Activated CD8-positive, alpha-beta memory T cell treated with anti-CD3 and anti-CD28 coated beads, Interleukin-2, amount 10 ng/mL, durations not matched to agents 7 days and 5 days (primary cell): ENCODE data around the gene TAS2R13. TPM values are rescaled to one million over a fixed set of nuclear protein-coding genes. Genes with fewer than 3 reads are reported as not detected.

ENCODE experiments used
- ATAC-seq: fragments of 150-1000 bp; cut with Tn5 transposase; one replicate; pipeline ENCODE4 v1.10.0; 2021; ENCODE audit warnings: moderate library complexity
- CTCF ChIA-PET: fragments of 350-600 bp; sonication (Branson Sonifier 250); formaldehyde crosslinking; loops from one replicate; lab custom pipeline; 2021; ENCODE audit warnings: antibody characterized with exemption; lab: Charles Lee
- DNase-seq: peaks from one replicate; pipeline ENCODE4 v3.0.0-alpha.2; 2020
- H3K27ac Mint-ChIP-seq: one replicate; pipeline ENCODE4 v1.8.0; 2021; ENCODE audit warnings: mild to moderate bottlenecking, mixed read lengths
- H3K27me3 Mint-ChIP-seq: one replicate; pipeline ENCODE4 v1.8.0; 2021; ENCODE audit warnings: mixed read lengths
- H3K36me3 Mint-ChIP-seq: one replicate; pipeline ENCODE4 v1.8.0; 2021; ENCODE audit warnings: mild to moderate bottlenecking, mixed read lengths
- H3K4me1 Mint-ChIP-seq: one replicate; pipeline ENCODE4 v1.8.0; 2021; ENCODE audit warnings: mixed read lengths
- H3K4me3 Mint-ChIP-seq: one replicate; pipeline ENCODE4 v1.8.0; 2021; ENCODE audit warnings: mild to moderate bottlenecking, moderate library complexity, mixed read lengths
- H3K9me3 Mint-ChIP-seq: one replicate; pipeline ENCODE4 v1.8.0; 2022; ENCODE audit warnings: low read depth, mixed read lengths
- total RNA-seq, 2 experiments: library from RNA; stranded (reverse); gene quantifications; one replicate each; pipeline ENCODE4 v1.2.3, GENCODE V29; 2021

The TAS2R13 gene
- total RNA-seq: 1 to 10 TPM in 1 of 2 experiments, under 1 TPM in 1; 0.45 to 1.3 TPM

GRCh38 chr12:10909462-10909861, at the start of gene TAS2R13:
Gene TAS2R13 (minus strand): TSS chr12:10909562. CDS start chr12:10909298, 264 bp downstream.
- Mint-ChIP-seq H3K9me3 (peaks cover 5% of the 10 kb centered on the region), H3K27ac (no peak within 1 kb of the TSS), H3K4me3 (no peak within 1 kb of the TSS), H3K4me1 (no peaks in the 10 kb centered on the region), H3K36me3 (peaks cover 8% of the 10 kb centered on the region), H3K27me3 (no peaks in the 10 kb centered on the region)
- no peak for ATAC-seq
- CTCF ChIA-PET: no interaction called here
- DNase-seq: no peak

- CTCF ChIA-PET: no interaction called here
- H3K4me1 Mint-ChIP-seq: peaks cover 38% of the 10 kb centered on the region
Measured at GRCh38 chr12:10957741-10958140, 48.4 kb upstream of the TAS2R13 start.

GRCh38 chr12:10956085-10956484, 46.7 kb upstream of the TAS2R13 start:
- Mint-ChIP-seq H3K36me3 (peaks cover 34% of the 10 kb centered on the region), H3K27ac (no peak overlapping the region), H3K9me3 (peaks cover 6% of the 10 kb centered on the region), H3K4me3 (no peak overlapping the region), H3K27me3 (no peaks in the 10 kb centered on the region), H3K4me1 (peaks cover 38% of the 10 kb centered on the region)
- no peak for ATAC-seq
- no peak for DNase-seq
- CTCF ChIA-PET: no interaction called here

More at GRCh38 chr12:10957741-10958140, 48.4 kb upstream of the TAS2R13 start:
- Mint-ChIP-seq H3K9me3 (peaks cover 5% of the 10 kb centered on the region), H3K4me3 (no peak overlapping the region), H3K27ac (no peak overlapping the region), H3K27me3 (no peaks in the 10 kb centered on the region), H3K36me3 (peaks cover 32% of the 10 kb centered on the region)
- no peak for DNase-seq
- no peak for ATAC-seq

GRCh38 chr12:10952645-10953044, 43.3 kb upstream of the TAS2R13 start:
- Mint-ChIP-seq H3K9me3 (peaks cover 17% of the 10 kb centered on the region), H3K27me3 (no peaks in the 10 kb centered on the region), H3K4me1 (peaks cover 25% of the 10 kb centered on the region), H3K4me3 (no peak overlapping the region), H3K27ac (no peak overlapping the region), H3K36me3 (peaks cover 47% of the 10 kb centered on the region)
- DNase-seq (no peak), ATAC-seq (no peak)
- CTCF ChIA-PET: no interaction called here

- Mint-ChIP-seq H3K36me3 (peaks cover 9% of the 10 kb centered on the region), H3K27me3 (no peaks in the 10 kb centered on the region), H3K9me3 (peaks cover 15% of the 10 kb centered on the region), H3K27ac (no peak overlapping the region), H3K4me3 (no peak overlapping the region), H3K4me1 (peaks cover 5% of the 10 kb centered on the region)
- DNase-seq (no peak), ATAC-seq (no peak)
- CTCF ChIA-PET: no interaction called here
Measured at GRCh38 chr12:10943167-10943566, 33.8 kb upstream of the TAS2R13 start.

- H3K4me1 Mint-ChIP-seq: peaks cover 5% of the 10 kb centered on the region
- peaks cover 5% of the 10 kb centered on the region for H3K36me3 Mint-ChIP-seq
- no peak overlapping the region for H3K4me3 Mint-ChIP-seq
- no peak overlapping the region for H3K27ac Mint-ChIP-seq
- no peaks in the 10 kb centered on the region for H3K27me3 Mint-ChIP-seq
- CTCF ChIA-PET: interaction anchor here (0.8 kb wide), 1 partner anchor 222 kb away, joined by 3 read pairs; no protein-coding TSS in a partner anchor
- ATAC-seq (peak; percentile 39), DNase-seq (no peak)
- H3K9me3 Mint-ChIP-seq: peaks cover 10% of the 10 kb centered on the region
Measured at GRCh38 chr12:10941916-10942607, 32.7 kb upstream of the TAS2R13 start.

- H3K27me3 Mint-ChIP-seq: no peaks in the 10 kb centered on the region
- no peak overlapping the region for H3K27ac Mint-ChIP-seq
- H3K9me3 Mint-ChIP-seq: peaks cover 3% of the 10 kb centered on the region
- no peak for ATAC-seq
- H3K36me3 Mint-ChIP-seq: peaks cover 2% of the 10 kb centered on the region
- CTCF ChIA-PET: no interaction called here
- H3K4me3 Mint-ChIP-seq: no peak overlapping the region
- H3K4me1 Mint-ChIP-seq: peaks cover 5% of the 10 kb centered on the region
- no peak for DNase-seq
Measured at GRCh38 chr12:10941369-10941768, 32.0 kb upstream of the TAS2R13 start.

- ATAC-seq: no peak
- Mint-ChIP-seq H3K9me3 (no peaks in the 10 kb centered on the region), H3K27ac (no peak overlapping the region), H3K4me3 (no peak overlapping the region), H3K4me1 (peaks cover 5% of the 10 kb centered on the region), H3K36me3 (no peaks in the 10 kb centered on the region), H3K27me3 (no peaks in the 10 kb centered on the region)
- CTCF ChIA-PET: interaction anchor here (0.9 kb wide), 1 partner anchor 8 kb away, joined by 3 read pairs; no protein-coding TSS in a partner anchor
- DNase-seq: no peak
Measured at GRCh38 chr12:10940389-10940788, 31.0 kb upstream of the TAS2R13 start.

- no peak within 1 kb of the TSS for H3K4me3 Mint-ChIP-seq
- no peaks in the 10 kb centered on the region for H3K27me3 Mint-ChIP-seq
- H3K36me3 Mint-ChIP-seq: no peaks in the 10 kb centered on the region
- DNase-seq (no peak), ATAC-seq (no peak)
- no peaks in the 10 kb centered on the region for H3K9me3 Mint-ChIP-seq
- CTCF ChIA-PET: no interaction called here
- H3K4me1 Mint-ChIP-seq: peaks cover 5% of the 10 kb centered on the region
- H3K27ac Mint-ChIP-seq: no peak within 1 kb of the TSS
Measured at GRCh38 chr12:10939163-10939562, 29.8 kb upstream of the TAS2R13 start, which contains the start of gene TAS2R14. Gene TAS2R14 (minus strand): TSS chr12:10939263. CDS start chr12:10939207, 56 bp downstream.

- H3K4me3 Mint-ChIP-seq: no peak overlapping the region
- no peaks in the 10 kb centered on the region for H3K9me3 Mint-ChIP-seq
Measured at GRCh38 chr12:10936506-10936905, 27.1 kb upstream of the TAS2R13 start.

GRCh38 chr12:10928746-10929286, 19.5 kb upstream of the TAS2R13 start, which contains the start of gene PRH2:
Gene PRH2 (plus strand): TSS chr12:10929236. CDS start chr12:10929274, 38 bp downstream.
- no peaks in the 10 kb centered on the region for H3K27me3 Mint-ChIP-seq
- no peaks in the 10 kb centered on the region for H3K36me3 Mint-ChIP-seq
- no peaks in the 10 kb centered on the region for H3K4me1 Mint-ChIP-seq
- H3K4me3 Mint-ChIP-seq: no peak within 1 kb of the TSS
- H3K27ac Mint-ChIP-seq: no peak within 1 kb of the TSS
- CTCF ChIA-PET: no interaction called here
- ATAC-seq (no peak), DNase-seq (no peak)
- no peaks in the 10 kb centered on the region for H3K9me3 Mint-ChIP-seq

More at GRCh38 chr12:10936506-10936905, 27.1 kb upstream of the TAS2R13 start:
- DNase-seq: no peak
- CTCF ChIA-PET: no interaction called here
- no peaks in the 10 kb centered on the region for H3K4me1 Mint-ChIP-seq
- H3K27ac Mint-ChIP-seq: no peak overlapping the region
- H3K27me3 Mint-ChIP-seq: no peaks in the 10 kb centered on the region
- H3K36me3 Mint-ChIP-seq: no peaks in the 10 kb centered on the region
- ATAC-seq: no peak

- Mint-ChIP-seq H3K4me1 (no peaks in the 10 kb centered on the region), H3K4me3 (no peak overlapping the region), H3K36me3 (no peaks in the 10 kb centered on the region), H3K9me3 (no peaks in the 10 kb centered on the region), H3K27ac (no peak overlapping the region), H3K27me3 (no peaks in the 10 kb centered on the region)
- ATAC-seq: no peak
- CTCF ChIA-PET: no interaction called here
- DNase-seq: no peak
Measured at GRCh38 chr12:10926269-10926668, 16.9 kb upstream of the TAS2R13 start.

GRCh38 chr12:10919809-10920208, 10.4 kb upstream of the TAS2R13 start:
- ATAC-seq (no peak), DNase-seq (no peak)
- Mint-ChIP-seq H3K4me1 (no peaks in the 10 kb centered on the region), H3K9me3 (no peaks in the 10 kb centered on the region), H3K36me3 (no peaks in the 10 kb centered on the region), H3K27ac (no peak overlapping the region), H3K27me3 (no peaks in the 10 kb centered on the region), H3K4me3 (no peak overlapping the region)
- CTCF ChIA-PET: interaction anchor here (0.7 kb wide), 2 partner anchors 14 to 141 kb away, joined by 3 to 4 read pairs; no protein-coding TSS in a partner anchor

GRCh38 chr12:10910380-10910779, 1.0 kb upstream of the TAS2R13 start:
- Mint-ChIP-seq H3K4me1 (no peaks in the 10 kb centered on the region), H3K9me3 (no peaks in the 10 kb centered on the region)
- CTCF ChIA-PET: no interaction called here

More at GRCh38 chr12:10910380-10910779, 1.0 kb upstream of the TAS2R13 start:
- DNase-seq: no peak
- Mint-ChIP-seq H3K36me3 (peaks cover 2% of the 10 kb centered on the region), H3K4me3 (no peak overlapping the region), H3K27ac (no peak overlapping the region), H3K27me3 (no peaks in the 10 kb centered on the region)
- no peak for ATAC-seq
